ENCODE data around the gene RALA. TPM values are rescaled to one million over a fixed set of nuclear protein-coding genes. Genes with fewer than 3 reads are reported as not detected.

The RALA gene
- total RNA-seq, 4 donors from 2014 or later: 5.4 to 29.8 (median 17.9) TPM

DNA sequence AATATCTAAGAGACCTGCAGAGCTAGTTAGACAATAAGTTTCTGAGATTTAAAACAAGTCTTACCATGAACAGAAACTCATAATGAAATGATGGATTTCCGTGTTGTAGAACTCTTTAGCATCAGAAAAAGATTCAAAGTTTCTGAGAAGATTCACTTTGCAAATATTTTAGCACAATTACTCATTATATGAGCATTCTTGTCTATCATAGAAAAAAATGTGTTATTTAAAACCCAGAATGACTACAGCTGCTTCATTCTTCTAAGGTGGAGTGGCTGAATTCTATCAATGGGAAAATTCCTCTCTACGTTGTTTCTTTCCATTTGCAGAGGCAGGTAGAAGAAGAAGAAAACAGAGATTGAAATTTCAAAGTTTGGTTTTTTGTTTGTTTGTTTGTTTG is 21.0 kb upstream of the RALA start:
- Histone ChIP-seq H3K27me3 (no peaks in the 10 kb centered on the region), H3K9me3 (no peaks in the 10 kb centered on the region), H3K4me3 (no peak overlapping the region), H3K4me1 (peaks cover 0 to 4% (median 1%) of the 10 kb centered on the region in 4 donors), H3K27ac (no peak overlapping the region), H3K36me3 (no peaks in the 10 kb centered on the region)
- in situ Hi-C loops (cut with MboI; ENCODE audit: low pct_ligation_motif_present in 1 of 4, low pct_unique_long_range_greater_than_20kb in 1 of 4, low sequenced_read_pairs in 3 of 4) (no loop called here), intact Hi-C loops (cut with DNase I; ENCODE audit: low total_unique reads) (no loop called here)
- DNase-seq: no peak
- 45 to 71% methylated on average over 2 of the region's 2 CpGs for whole genome bisulfite sequencing, 2 donors (ENCODE audit: low coverage in 1 of 2)
- TF ChIP-seq POLR2AphosphoS5 (IDR thresholded peaks at IDR 0.05): no peak

DNA sequence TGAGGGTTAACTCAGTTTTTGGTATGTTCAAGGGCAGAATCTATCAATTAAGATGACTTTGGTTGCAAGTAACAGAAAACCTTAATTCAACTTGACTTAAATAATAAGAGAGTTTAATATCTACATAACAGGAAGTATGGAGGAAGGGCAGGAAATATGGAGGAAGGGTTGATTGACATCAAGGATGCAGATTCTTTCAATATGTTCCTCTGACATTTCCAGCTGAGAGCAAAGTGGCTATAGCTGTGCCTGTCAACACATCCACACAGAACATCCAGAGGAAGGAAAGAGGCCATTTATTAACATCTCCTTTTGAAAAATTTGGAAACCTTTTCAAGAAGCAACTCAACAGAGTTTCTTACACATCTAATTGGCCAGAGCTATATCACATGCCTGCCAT is 19.4 kb upstream of the RALA start:
- Histone ChIP-seq H3K9me3 (no peaks in the 10 kb centered on the region), H3K27me3 (no peaks in the 10 kb centered on the region), H3K4me1 (peaks cover 0 to 4% (median 1%) of the 10 kb centered on the region in 4 donors), H3K36me3 (no peaks in the 10 kb centered on the region), H3K27ac (no peak overlapping the region), H3K4me3 (no peak overlapping the region)
- in situ Hi-C loops (cut with MboI; ENCODE audit: low pct_ligation_motif_present in 1 of 4, low pct_unique_long_range_greater_than_20kb in 1 of 4, low sequenced_read_pairs in 3 of 4) (no loop called here), intact Hi-C loops (cut with DNase I; ENCODE audit: low total_unique reads) (no loop called here)
- no peak for DNase-seq
- TF ChIP-seq, protein P1, sequence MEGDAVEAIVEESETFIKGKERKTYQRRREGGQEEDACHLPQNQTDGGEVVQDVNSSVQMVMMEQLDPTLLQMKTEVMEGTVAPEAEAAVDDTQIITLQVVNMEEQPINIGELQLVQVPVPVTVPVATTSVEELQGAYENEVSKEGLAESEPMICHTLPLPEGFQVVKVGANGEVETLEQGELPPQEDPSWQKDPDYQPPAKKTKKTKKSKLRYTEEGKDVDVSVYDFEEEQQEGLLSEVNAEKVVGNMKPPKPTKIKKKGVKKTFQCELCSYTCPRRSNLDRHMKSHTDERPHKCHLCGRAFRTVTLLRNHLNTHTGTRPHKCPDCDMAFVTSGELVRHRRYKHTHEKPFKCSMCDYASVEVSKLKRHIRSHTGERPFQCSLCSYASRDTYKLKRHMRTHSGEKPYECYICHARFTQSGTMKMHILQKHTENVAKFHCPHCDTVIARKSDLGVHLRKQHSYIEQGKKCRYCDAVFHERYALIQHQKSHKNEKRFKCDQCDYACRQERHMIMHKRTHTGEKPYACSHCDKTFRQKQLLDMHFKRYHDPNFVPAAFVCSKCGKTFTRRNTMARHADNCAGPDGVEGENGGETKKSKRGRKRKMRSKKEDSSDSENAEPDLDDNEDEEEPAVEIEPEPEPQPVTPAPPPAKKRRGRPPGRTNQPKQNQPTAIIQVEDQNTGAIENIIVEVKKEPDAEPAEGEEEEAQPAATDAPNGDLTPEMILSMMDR (IDR thresholded peaks at IDR 0.05): no peak
- TF ChIP-seq POLR2A (IDR thresholded peaks at IDR 0.05) (no peak), POLR2AphosphoS5 (IDR thresholded peaks at IDR 0.05) (no peak), EP300 (IDR thresholded peaks at IDR 0.05; ENCODE audit: low read depth) (no peak)

DNA sequence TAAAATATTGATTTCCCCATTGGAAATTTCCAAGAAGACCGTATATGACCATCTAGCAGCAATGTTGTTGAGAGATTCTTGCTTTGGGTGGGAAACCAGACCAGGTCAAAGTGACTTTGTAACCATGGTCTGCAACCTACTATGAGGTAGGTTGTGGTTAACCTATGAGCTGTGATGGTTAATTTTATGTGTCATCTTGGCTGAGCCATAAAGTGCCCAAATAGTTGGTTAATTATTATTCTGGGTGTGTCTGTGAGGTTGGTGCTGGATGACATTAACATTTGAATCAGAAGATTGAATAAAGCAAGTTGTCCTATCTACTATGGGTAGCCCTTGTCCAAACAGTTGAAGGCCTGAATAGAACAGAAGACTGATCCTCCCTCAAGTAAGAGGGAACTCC is 18.3 kb upstream of the RALA start:
- Histone ChIP-seq H3K4me3 (no peak overlapping the region), H3K27ac (no peak overlapping the region), H3K36me3 (no peaks in the 10 kb centered on the region), H3K4me1 (peaks cover 0 to 9% (median 1%) of the 10 kb centered on the region in 4 donors), H3K27me3 (peaks cover 6% of the 10 kb centered on the region), H3K9me3 (no peaks in the 10 kb centered on the region)
- WGBS, 2 donors (ENCODE audit: low coverage in 1 of 2): 84% methylated on average over 1 of the region's 1 CpG; no CpG with 5 or more reads in 1 of the 2 donors
- DNase-seq: no peak
- intact Hi-C loops (cut with DNase I; ENCODE audit: low total_unique reads): no loop called here
- in situ Hi-C loops (cut with MboI; ENCODE audit: low pct_ligation_motif_present in 1 of 4, low pct_unique_long_range_greater_than_20kb in 1 of 4, low sequenced_read_pairs in 3 of 4): no loop called here
- TF ChIP-seq POLR2AphosphoS5 (IDR thresholded peaks at IDR 0.05) (no peak), POLR2A (IDR thresholded peaks at IDR 0.05) (no peak), EP300 (IDR thresholded peaks at IDR 0.05; ENCODE audit: low read depth) (no peak)

DNA sequence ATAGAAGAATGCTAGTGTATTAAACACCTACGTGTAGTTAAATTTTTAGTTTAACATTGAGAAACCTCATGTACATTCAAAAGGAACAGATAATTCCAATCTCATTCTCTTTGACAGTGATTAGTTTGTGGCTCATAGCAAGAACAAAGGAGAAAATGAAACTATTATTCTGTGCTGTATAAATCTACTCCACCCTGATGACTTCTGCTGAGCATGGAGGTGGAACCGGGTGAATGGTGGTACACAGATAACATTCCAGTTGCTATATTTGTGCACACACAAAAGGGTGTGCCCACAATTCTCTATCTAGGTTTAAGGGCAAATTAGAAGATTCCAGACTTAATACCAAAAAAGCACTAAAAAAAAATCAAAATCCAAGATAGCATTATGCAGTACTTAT is 17.0 kb upstream of the RALA start:
- TF ChIP-seq EP300 (IDR thresholded peaks at IDR 0.05; ENCODE audit: low read depth) (no peak), POLR2A (IDR thresholded peaks at IDR 0.05) (no peak), POLR2AphosphoS5 (IDR thresholded peaks at IDR 0.05) (no peak)
- TF ChIP-seq, protein P1 (IDR thresholded peaks at IDR 0.05): no peak
- no peak for DNase-seq
- Histone ChIP-seq H3K27me3 (peaks cover 6% of the 10 kb centered on the region), H3K27ac (no peak overlapping the region), H3K4me1 (peaks cover 0 to 9% (median 1%) of the 10 kb centered on the region in 4 donors), H3K36me3 (no peaks in the 10 kb centered on the region), H3K9me3 (no peaks in the 10 kb centered on the region), H3K4me3 (no peak overlapping the region)
- intact Hi-C loops (cut with DNase I; ENCODE audit: low total_unique reads) (no loop called here), in situ Hi-C loops (cut with MboI; ENCODE audit: low pct_ligation_motif_present in 1 of 4, low pct_unique_long_range_greater_than_20kb in 1 of 4, low sequenced_read_pairs in 3 of 4) (no loop called here)
- 70 to 74% methylated on average over 2 of the region's 2 CpGs for WGBS, 2 donors (ENCODE audit: low coverage in 1 of 2)

DNA sequence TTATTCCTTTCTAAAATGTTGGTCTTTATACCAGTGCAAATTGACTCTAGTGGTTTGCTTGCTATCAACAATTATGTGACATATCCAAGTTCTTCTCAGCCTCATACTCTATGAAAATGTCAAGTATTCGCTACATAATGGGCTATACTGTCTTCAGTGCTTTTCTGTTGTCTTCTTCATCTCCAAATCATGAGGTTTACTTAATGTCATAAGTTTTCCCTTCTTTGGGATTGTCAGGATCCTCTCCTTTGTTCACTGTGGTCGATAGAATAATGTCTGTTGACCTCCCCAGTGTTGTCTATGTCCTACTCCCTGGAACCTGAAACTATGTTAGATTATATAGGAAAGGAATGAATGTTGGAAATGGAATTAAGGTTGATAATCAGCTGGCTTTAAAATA is 16.4 kb upstream of the RALA start:
- 94 to 96% methylated on average over 2 of the region's 2 CpGs for WGBS, 2 donors (ENCODE audit: low coverage in 1 of 2)
- Histone ChIP-seq H3K36me3 (no peaks in the 10 kb centered on the region), H3K4me1 (peaks cover 0 to 9% (median 1%) of the 10 kb centered on the region in 4 donors), H3K27me3 (peaks cover 6% of the 10 kb centered on the region), H3K27ac (no peak overlapping the region), H3K9me3 (no peaks in the 10 kb centered on the region), H3K4me3 (no peak overlapping the region)
- in situ Hi-C loops (cut with MboI; ENCODE audit: low pct_ligation_motif_present in 1 of 4, low pct_unique_long_range_greater_than_20kb in 1 of 4, low sequenced_read_pairs in 3 of 4) (no loop called here), intact Hi-C loops (cut with DNase I; ENCODE audit: low total_unique reads) (no loop called here)
- DNase-seq: no peak
- TF ChIP-seq EP300 (IDR thresholded peaks at IDR 0.05; ENCODE audit: low read depth): no peak
- TF ChIP-seq POLR2AphosphoS5 (IDR thresholded peaks at IDR 0.05): no peak
- TF ChIP-seq POLR2A (IDR thresholded peaks at IDR 0.05): no peak
- TF ChIP-seq, protein P1 (IDR thresholded peaks at IDR 0.05): no peak

Measured in transverse colon (tissue), 4 donors.